Caki2 (cell line): ENCODE results near the gene RNF133. TPM values are rescaled to one million over a fixed set of nuclear protein-coding genes. Genes with fewer than 3 reads are reported as not detected.

ENCODE experiments used
- DNase-seq: peaks from one replicate; pipeline ENCODE4 v3.0.0-alpha.2; 2015; ENCODE audit warnings: low read depth
- in situ Hi-C: cut with HindIII; loops from 2 replicates; pipeline ENCODE4 v1.10.0; 2016; ENCODE audit warnings: low sequenced_read_pairs, low pct_unique_long_range_greater_than_20kb, mixed read lengths
- total RNA-seq: library from RNA; depleted of rRNA; stranded (reverse); fragments of >200 nt; shearing (Covaris generic); gene quantifications from 2 replicates; pipeline ENCODE4 v1.2.3, GENCODE V29; 2014; ENCODE audit warnings: low replicate concordance; rRNA removed

RNF133 gene
- total RNA-seq, 1 experiment from 2014 or later, result not detected

- in situ Hi-C loops, result no loop called here
- no peak for DNase-seq
Measured at GRCh38 chr7:122663733-122664132, 35.2 kb downstream of the RNF133 start.

GRCh38 chr7:122658856-122659255 is 40.1 kb downstream of the RNF133 start:
- in situ Hi-C loops, result no loop called here
- DNase-seq, result no peak

GRCh38 chr7:122653685-122654084 is 45.2 kb downstream of the RNF133 start:
- in situ Hi-C loops, result no loop called here

GRCh38 chr7:122652876-122653275 is 46.0 kb downstream of the RNF133 start:
- no peak for DNase-seq
- in situ Hi-C loops, result no loop called here

More at GRCh38 chr7:122653685-122654084, 45.2 kb downstream of the RNF133 start:
- no peak for DNase-seq

GRCh38 chr7:122651451-122651850 is 47.5 kb downstream of the RNF133 start:
- DNase-seq, result no peak
- in situ Hi-C loops, result no loop called here

Other genes with a start within 250 kb of the RNF133 start
- not detected in 2 replicates for gene RNF148, start 3.8 kb upstream of the RNF133 start, total RNA-seq
- 6.5 and 8.6 TPM in 2 replicates for gene CADPS2, start 187.3 kb upstream of the RNF133 start, total RNA-seq